ENCODE measurements around the gene PIK3C2A. TPM values are rescaled to one million over a fixed set of nuclear protein-coding genes. Genes with fewer than 3 reads are reported as not detected.

Gene PIK3C2A
- polyA plus RNA-seq, 1 of the 3 experiments (the other 2 are of a cell fraction), result 9.3 TPM

DNA sequence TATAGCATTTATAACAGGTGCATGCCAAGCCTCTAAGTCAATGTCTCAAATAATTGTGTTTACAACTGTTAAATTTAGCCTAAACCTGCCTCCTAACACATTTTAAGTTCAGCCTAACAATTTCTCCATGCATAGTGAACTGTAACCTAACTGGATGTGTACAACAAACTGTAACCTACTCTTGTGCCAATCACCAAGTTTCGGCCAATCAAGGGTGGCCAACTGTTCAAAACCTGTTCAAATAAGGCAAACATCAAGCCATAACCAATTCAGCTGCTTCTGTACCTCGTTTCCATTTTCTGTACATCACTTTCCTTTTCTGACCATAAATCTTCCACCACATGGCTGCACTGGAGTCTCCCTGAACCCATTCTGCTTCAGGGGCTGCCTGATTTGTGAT, 45.4 kb downstream of the PIK3C2A start:
- WGBS (ENCODE audit: low lambda C conversion rate), result 90% methylated on average over 2 of the region's 2 CpGs
- ChIA-PET POLR2A (no interaction called here), CTCF (interaction anchor here (0.7 to 0.9 kb wide), 2 partner anchors 21 to 343 kb away, joined by 3 read pairs; no protein-coding TSS in a partner anchor)
- H4K20me1 ChIP-seq (ENCODE audit: insufficient read depth), result peaks cover 15% of the 10 kb centered on the region
- H3K9me2 ChIP-seq, result no peaks in the 10 kb centered on the region
- no peaks in the 10 kb centered on the region for H3K9me3 ChIP-seq
- DNase-seq, result no peak
- no peak overlapping the region for H3K9ac ChIP-seq
- no peak overlapping the region for H2AFZ ChIP-seq (ENCODE audit: low read depth)
- peaks cover 81% of the 10 kb centered on the region for H3K79me2 ChIP-seq (ENCODE audit: insufficient read depth)
- H3K4me1 ChIP-seq (ENCODE audit: control insufficient read depth in 1 of 2, insufficient read depth in 2 of 2, low read depth in 1 of 2, low read length in 1 of 2), result peaks cover 0 to 5% of the 10 kb centered on the region in 2 experiments; a peak in 1 of 4 replicates
- H3K27me3 ChIP-seq (ENCODE audit: insufficient read depth), result no peaks in the 10 kb centered on the region
- peaks cover 0 to 13% of the 10 kb centered on the region in 2 experiments for H3K36me3 ChIP-seq (replicated peaks in 1 of 2; ENCODE audit: control insufficient read depth in 1 of 2, insufficient read depth in 2 of 2, low read length in 1 of 2)
- H3K27ac ChIP-seq (ENCODE audit: low read depth in 2 of 2, low read length in 1 of 2), result no peak overlapping the region
- peaks cover 5% of the 10 kb centered on the region for H3F3A ChIP-seq (replicated peaks; ENCODE audit: insufficient read depth)
- no peak overlapping the region for H3K4me3 ChIP-seq (ENCODE audit: low read depth in 2 of 2, low read length in 1 of 2)
- TF ChIP-seq ZBTB33 (IDR thresholded peaks at IDR 0.05; ENCODE audit: borderline replicate concordance, low read depth) (no peak), MXI1 (IDR thresholded peaks at IDR 0.05; ENCODE audit: low read depth, low read length) (no peak), RFX5 (IDR thresholded peaks at IDR 0.05; ENCODE audit: low read length) (no peak), POLR2AphosphoS5 (IDR thresholded peaks at IDR 0.05; ENCODE audit: low read depth, low read length) (no peak), SMC3 (IDR thresholded peaks at IDR 0.05; ENCODE audit: low read depth, low read length) (no peak), SIN3A (IDR thresholded peaks at IDR 0.05; ENCODE audit: borderline replicate concordance, low read depth, low read length) (no peak), NFIC (IDR thresholded peaks at IDR 0.05; ENCODE audit: borderline replicate concordance) (no peak), TAF1 (IDR thresholded peaks at IDR 0.05; ENCODE audit: borderline replicate concordance, low read depth, low read length) (no peak), YY1 (IDR thresholded peaks at IDR 0.05; ENCODE audit: low read depth) (no peak), EZH2phosphoT487 (IDR thresholded peaks at IDR 0.05; ENCODE audit: borderline replicate concordance, low read depth) (no peak), TCF12 (IDR thresholded peaks at IDR 0.05) (no peak), FOXJ3 (CRISPR knock-in tag; IDR thresholded peaks at IDR 0.05) (no peak), TEAD4 (IDR thresholded peaks at IDR 0.05; ENCODE audit: borderline replicate concordance, insufficient read depth) (no peak)
- no peak overlapping the region for H3K4me2 ChIP-seq

DNA sequence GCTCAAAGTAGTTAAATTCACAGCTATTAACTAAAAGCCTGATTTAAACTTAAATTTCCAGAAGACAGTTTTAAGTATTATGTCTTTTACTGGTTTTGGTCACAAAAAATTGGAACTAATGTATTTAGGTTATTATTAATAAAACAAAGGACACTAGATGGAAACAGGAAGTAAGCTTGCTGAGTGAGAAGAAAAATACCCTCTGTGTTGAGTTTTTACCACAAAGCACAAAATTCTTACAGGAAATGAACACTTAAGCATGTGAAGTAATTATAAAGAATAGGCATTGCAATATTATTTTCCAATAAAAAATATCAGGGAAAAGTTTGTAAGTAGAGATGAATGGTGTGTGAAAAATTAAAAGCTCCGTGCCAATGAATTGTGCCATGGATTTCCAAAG, 46.3 kb downstream of the PIK3C2A start:
- no peak overlapping the region for H2AFZ ChIP-seq (ENCODE audit: low read depth)
- peaks cover 75% of the 10 kb centered on the region for H3K79me2 ChIP-seq (ENCODE audit: insufficient read depth)
- no peak overlapping the region for H3K4me2 ChIP-seq
- CTCF ChIA-PET, result interaction anchor here (0.6 kb wide), 1 partner anchor 12 kb away, joined by 3 read pairs; no protein-coding TSS in a partner anchor
- no peaks in the 10 kb centered on the region for H3K9me2 ChIP-seq
- H3K27ac ChIP-seq (ENCODE audit: low read depth in 2 of 2, low read length in 1 of 2), result no peak overlapping the region
- H4K20me1 ChIP-seq (ENCODE audit: insufficient read depth), result peaks cover 15% of the 10 kb centered on the region
- WGBS (ENCODE audit: low lambda C conversion rate), result 94% methylated on average over 1 of the region's 1 CpG
- TF ChIP-seq YY1 (IDR thresholded peaks at IDR 0.05; ENCODE audit: low read depth) (no peak), REST (IDR thresholded peaks at IDR 0.05; ENCODE audit: low read depth, low read length) (no peak), MAX (IDR thresholded peaks at IDR 0.05; ENCODE audit: low read depth) (no peak)
- H3F3A ChIP-seq (replicated peaks; ENCODE audit: insufficient read depth), result peaks cover 5% of the 10 kb centered on the region
- no peak for DNase-seq
- no peak overlapping the region for H3K4me3 ChIP-seq (ENCODE audit: low read depth in 2 of 2, low read length in 1 of 2)
- POLR2A ChIA-PET, result no interaction called here
- H3K9me3 ChIP-seq, result no peaks in the 10 kb centered on the region
- H3K36me3 ChIP-seq (replicated peaks in 1 of 2; ENCODE audit: control insufficient read depth in 1 of 2, insufficient read depth in 2 of 2, low read length in 1 of 2), result peaks cover 0 to 8% of the 10 kb centered on the region in 2 experiments
- H3K27me3 ChIP-seq (ENCODE audit: insufficient read depth), result no peaks in the 10 kb centered on the region
- peaks cover 0 to 5% of the 10 kb centered on the region in 2 experiments; a peak in 1 of 4 replicates for H3K4me1 ChIP-seq (ENCODE audit: control insufficient read depth in 1 of 2, insufficient read depth in 2 of 2, low read depth in 1 of 2, low read length in 1 of 2)
- no peak overlapping the region for H3K9ac ChIP-seq
